AG04449 (cell line): Measurements from ENCODE around the gene CCDC183.
"Not testable (repeated sequence)": the region's sequence is repeated elsewhere in the genome, so short reads cannot be mapped to it uniquely, and the experiment has no call there.

ENCODE experiments used
- CTCF ChIA-PET: fragments of 350-600 bp; formaldehyde crosslinking; extraction: SDS; loops from one replicate; lab custom pipeline; 2021; ENCODE audit warnings: antibody characterized with exemption; lab: Yijun Ruan, JAX
- POLR2A ChIA-PET: fragments of 400-600, 350-600 bp; formaldehyde crosslinking; extraction: SDS; loops from one replicate; lab custom pipeline; 2020; ENCODE audit warnings: antibody characterized with exemption, inconsistent platforms; lab: Yijun Ruan, JAX
- DNase-seq: peaks from one replicate; pipeline ENCODE4 v3.0.0-alpha.2; 2010; ENCODE audit warnings: low read depth, low spot score
- H3K4me3 ChIP-seq: 2 replicates; pipeline ENCODE4 v1.5.1; 2011; ENCODE audit warnings: low read depth, mild to moderate bottlenecking, control low read depth, low read length
- TF ChIP-seq, protein P1 (sequence below): IDR thresholded peaks from one replicate; pipeline ENCODE4 v1.5.1; 2011; ENCODE audit warnings: mild to moderate bottlenecking, moderate library complexity, low read length, control low read depth, inconsistent platforms; ENCODE audit not compliant: insufficient read depth; ENCODE audit errors: missing control alignments

CCDC183 gene

GRCh38 chr9:136829412-136829811, 33.3 kb downstream of the CCDC183 start:
- ChIA-PET POLR2A (no interaction called here), CTCF (interaction anchor here (2.1 kb wide), 1 partner anchor 13 kb away, joined by 12 read pairs; the partner anchor contains the start of gene AJM1)
- no peak for DNase-seq
- TF ChIP-seq, protein P1, sequence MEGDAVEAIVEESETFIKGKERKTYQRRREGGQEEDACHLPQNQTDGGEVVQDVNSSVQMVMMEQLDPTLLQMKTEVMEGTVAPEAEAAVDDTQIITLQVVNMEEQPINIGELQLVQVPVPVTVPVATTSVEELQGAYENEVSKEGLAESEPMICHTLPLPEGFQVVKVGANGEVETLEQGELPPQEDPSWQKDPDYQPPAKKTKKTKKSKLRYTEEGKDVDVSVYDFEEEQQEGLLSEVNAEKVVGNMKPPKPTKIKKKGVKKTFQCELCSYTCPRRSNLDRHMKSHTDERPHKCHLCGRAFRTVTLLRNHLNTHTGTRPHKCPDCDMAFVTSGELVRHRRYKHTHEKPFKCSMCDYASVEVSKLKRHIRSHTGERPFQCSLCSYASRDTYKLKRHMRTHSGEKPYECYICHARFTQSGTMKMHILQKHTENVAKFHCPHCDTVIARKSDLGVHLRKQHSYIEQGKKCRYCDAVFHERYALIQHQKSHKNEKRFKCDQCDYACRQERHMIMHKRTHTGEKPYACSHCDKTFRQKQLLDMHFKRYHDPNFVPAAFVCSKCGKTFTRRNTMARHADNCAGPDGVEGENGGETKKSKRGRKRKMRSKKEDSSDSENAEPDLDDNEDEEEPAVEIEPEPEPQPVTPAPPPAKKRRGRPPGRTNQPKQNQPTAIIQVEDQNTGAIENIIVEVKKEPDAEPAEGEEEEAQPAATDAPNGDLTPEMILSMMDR = no peak
- no peak overlapping the region for H3K4me3 ChIP-seq

DNA sequence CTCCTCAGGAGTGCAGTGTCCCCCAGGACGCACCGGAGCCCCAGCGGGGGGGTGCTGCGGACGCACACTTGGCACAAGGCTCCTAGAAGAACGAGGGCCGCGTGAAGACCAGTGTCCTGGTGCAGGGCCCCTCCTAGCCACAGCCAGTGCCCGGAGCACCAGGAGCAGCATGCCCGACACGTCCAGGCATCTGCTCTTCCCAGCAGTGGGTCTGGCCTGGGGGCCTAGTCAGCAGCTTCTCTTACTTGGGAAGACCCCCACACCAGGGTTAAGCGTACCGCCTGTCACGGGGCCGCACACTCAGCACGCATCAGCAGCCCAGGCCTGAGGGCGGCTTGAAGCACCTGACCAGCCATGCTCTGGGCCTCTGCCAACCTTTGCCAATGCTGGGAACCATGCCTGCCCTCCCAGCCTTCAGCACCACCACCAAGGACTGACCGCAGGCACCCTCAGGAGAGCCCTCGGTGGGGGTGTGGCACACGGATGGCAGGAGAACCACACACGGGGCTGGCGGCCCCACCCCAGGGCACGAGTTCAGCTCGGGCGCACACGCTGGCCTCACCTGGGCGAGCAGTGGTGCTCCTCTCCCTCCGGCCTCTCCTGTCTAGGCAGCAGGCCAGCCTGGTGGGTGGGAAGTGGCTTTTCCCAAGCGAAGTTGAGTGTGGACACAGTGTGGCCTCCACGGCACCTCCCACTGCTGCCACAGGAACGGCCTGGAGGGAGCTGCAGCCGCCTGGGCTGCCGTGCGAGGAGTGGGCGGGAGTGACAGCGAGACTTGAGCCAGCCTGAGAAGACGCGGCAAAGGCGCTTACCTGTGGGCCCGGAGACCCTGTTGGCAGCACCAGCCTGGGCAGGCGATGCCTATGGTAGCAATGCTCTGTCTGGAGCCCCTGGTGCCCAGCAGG, 34.1 kb downstream of the CCDC183 start:
- no peak overlapping the region for H3K4me3 ChIP-seq
- no peak for DNase-seq
- TF ChIP-seq, protein P1 = no peak
- POLR2A ChIA-PET = no interaction called here
- CTCF ChIA-PET = interaction anchor here (2.1 kb wide), 1 partner anchor 12 kb away, joined by 12 read pairs; the partner anchor contains the start of gene AJM1

DNA sequence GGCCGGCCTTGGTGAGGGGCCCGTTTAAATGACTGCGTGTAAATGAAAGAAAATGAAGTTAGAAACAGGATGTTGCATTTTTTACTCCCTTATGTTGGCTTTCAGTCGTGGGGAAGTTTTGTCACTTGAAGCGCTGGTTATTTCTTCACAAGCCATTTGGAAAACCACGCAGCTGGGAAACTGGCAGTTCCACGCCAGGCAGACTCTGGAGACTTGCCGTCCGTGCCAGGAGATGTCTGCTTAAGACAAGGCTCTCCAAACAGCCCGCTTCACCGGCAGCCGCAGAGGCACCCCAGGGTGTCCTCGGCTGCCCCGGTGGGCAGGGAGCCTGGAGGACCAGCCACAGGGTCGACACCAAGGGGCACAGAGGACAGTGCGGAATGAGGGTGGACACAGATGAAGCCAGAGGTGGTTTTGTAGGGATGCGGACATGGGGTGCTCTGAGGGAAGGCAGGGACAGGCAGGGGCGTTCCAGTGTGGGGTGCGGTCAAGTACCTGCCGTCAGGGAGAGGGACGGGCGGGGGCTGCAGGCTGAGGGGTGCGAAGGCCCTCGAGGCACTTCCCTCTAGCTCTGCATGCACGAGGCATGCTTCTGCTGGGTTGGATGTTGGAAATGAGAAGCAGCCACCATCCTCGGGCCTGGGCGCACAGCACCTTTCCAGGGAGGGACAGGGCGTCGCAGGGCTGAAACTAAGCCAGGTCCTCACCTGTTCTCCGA, 35.0 kb downstream of the CCDC183 start:
- POLR2A ChIA-PET = no interaction called here
- CTCF ChIA-PET = interaction anchor here (3.6 kb wide), 1 partner anchor 12 kb away, joined by 22 read pairs; the partner anchor contains the start of gene AJM1
- no peak overlapping the region for H3K4me3 ChIP-seq
- TF ChIP-seq, protein P1 = no peak
- no peak for DNase-seq

GRCh38 chr9:136831720-136832104, 35.6 kb downstream of the CCDC183 start:
- TF ChIP-seq, protein P1 = no peak
- no peak for DNase-seq
- POLR2A ChIA-PET = no interaction called here
- no peak overlapping the region for H3K4me3 ChIP-seq
- CTCF ChIA-PET = interaction anchor here (3.6 kb wide), 1 partner anchor 11 kb away, joined by 22 read pairs; the partner anchor contains the start of gene AJM1

- DNase-seq = no peak
- no peak overlapping the region for H3K4me3 ChIP-seq
- ChIA-PET POLR2A (interaction anchor here (0.8 kb wide), 1 partner anchor 10 kb away, joined by 3 read pairs; no protein-coding TSS in a partner anchor), CTCF (interaction anchor here (3.6 kb wide), 1 partner anchor 10 kb away, joined by 22 read pairs; the partner anchor contains the start of gene AJM1)
- TF ChIP-seq, protein P1 = no peak
Observed at GRCh38 chr9:136832581-136832980, 36.4 kb downstream of the CCDC183 start.

DNA sequence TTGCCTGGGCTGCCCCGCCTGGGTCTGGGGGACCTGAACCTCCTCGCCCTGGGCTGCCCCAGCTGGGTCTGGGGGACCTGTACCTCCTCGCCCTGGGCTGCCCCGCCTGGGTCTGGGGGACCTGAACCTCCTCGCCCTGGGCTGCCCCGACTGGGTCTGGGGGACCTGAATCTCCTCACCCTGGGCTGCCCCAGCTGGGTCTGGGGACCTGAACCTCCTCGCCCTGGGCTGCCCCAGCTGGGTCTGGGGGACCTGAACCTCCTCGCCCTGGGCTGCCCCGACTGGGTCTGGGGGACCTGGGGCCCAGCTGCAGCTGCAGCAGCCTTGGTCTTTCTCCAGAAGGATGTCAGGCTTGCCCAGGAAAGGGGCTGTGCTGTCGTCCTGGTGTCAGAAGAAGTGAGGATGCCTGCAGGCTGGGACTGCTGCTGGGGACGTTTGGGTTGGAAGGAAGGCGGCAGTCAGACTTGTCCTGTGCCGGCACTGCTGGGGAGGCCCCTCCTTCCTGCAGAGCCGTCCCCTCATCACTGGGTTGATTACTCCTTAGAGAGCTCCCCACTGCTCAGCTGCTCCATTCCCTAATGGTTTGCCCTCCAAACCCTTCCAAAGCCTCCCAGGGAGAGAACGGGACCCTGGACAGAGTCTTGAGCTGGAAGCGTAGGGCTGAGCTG, 37.4 kb downstream of the CCDC183 start:
- CTCF ChIA-PET = interaction anchor here (0.6 to 3.6 kb wide), 2 partner anchors 9 to 14 kb away, joined by 4 to 22 read pairs; partner anchors contain the start of gene AJM1
- DNase-seq, POLR2A ChIA-PET, H3K4me3 ChIP-seq: not testable (repeated sequence)
